HFF-Myc (cell line): ENCODE results near the gene TMEM208.

ENCODE experiments used
- DNase-seq: peaks from one replicate; pipeline ENCODE4 v3.0.0-alpha.2; 2011; ENCODE audit warnings: low read depth; ENCODE audit errors: extremely low read depth
- H3K4me3 ChIP-seq: replicated peaks from 2 replicates; pipeline ENCODE4 v1.5.1; 2011; ENCODE audit warnings: low read depth, mild to moderate bottlenecking, control low read depth, low read length
- CTCF ChIP-seq: IDR thresholded peaks from 2 replicates; pipeline ENCODE4 v1.5.1; 2012; ENCODE audit warnings: mild to moderate bottlenecking, low read depth, low read length, control low read depth; ENCODE audit errors: missing control alignments

The TMEM208 gene

GRCh38 chr16:67191995-67192681, 34.8 kb upstream of the TMEM208 start, which contains the start of gene E2F4:
Gene E2F4, plus strand, starts transcription at chr16:67192155. Its CDS starts 73 bp downstream, at chr16:67192228.
- DNase-seq = no peak
- H3K4me3 ChIP-seq = peak within 1 kb of the TSS; percentile 100
- no peak for TF ChIP-seq CTCF

DNA sequence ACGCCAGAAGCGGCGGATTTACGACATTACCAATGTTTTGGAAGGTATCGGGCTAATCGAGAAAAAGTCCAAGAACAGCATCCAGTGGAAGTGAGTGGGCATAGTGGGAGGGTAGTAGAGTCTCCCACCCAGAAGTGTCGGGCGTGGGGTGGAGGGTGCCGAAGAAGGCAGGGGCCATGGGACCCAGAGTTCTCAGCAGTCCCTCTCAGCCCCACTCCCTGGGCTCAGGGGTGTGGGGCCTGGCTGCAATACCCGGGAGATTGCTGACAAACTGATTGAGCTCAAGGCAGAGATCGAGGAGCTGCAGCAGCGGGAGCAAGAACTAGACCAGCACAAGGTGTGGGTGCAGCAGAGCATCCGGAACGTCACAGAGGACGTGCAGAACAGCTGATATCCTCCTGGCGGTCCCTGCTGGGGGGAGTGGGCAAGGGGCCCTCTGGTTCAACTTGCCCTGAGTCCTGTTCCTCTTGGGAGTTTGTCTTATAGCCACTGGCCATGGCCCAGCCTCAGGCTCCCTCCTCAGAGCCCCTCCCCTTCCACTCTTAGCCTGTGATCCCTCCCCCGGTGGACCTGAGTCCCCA, 34.1 kb upstream of the TMEM208 start:
- no peak for TF ChIP-seq CTCF
- DNase-seq = no peak
- H3K4me3 ChIP-seq = peak overlapping the region; percentile 100

DNA sequence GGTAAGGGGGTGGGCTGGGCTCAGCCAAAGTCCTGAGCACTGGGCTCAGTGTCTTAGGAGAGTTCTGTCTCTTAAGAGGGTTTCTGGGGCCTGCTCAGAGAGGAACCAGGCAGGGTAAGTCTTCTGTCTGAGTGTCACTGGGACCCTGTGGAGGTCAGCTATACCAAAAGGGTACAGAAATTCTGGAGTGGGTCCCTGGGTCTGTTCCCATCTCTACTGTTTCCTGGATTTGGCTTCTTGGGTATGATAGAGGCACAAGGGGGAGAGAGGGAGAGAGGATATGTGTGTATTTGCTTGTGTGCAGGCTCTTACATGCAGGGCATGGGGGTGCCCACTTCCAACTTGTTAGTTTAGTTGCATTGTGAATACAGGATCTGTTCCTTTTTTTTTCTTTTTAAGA, 33.4 kb upstream of the TMEM208 start:
- peak overlapping the region; percentile 100 for H3K4me3 ChIP-seq
- TF ChIP-seq CTCF = no peak
- DNase-seq = no peak

DNA sequence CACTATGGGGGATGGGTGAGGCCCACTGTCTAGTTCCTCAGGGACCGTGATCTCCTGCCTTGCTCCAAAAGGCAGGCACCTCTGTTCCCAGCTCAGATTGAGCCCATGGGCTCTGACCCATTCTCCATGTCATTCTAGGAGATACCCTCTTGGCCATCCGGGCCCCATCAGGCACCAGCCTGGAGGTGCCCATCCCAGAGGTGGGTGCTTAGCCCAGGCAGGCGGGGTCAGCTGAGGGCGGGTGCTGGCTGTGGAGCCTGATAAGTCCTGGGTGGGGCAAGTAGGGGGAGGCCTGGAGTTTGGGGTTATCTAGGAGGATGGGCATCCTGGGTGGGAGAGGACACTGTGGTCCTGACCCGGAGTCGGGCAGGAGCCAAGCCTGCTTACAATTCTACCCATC, 32.7 kb upstream of the TMEM208 start:
- TF ChIP-seq CTCF = no peak
- peak overlapping the region; percentile 100; the same call in 1 of the 2 replicates for H3K4me3 ChIP-seq
- DNase-seq = no peak

DNA sequence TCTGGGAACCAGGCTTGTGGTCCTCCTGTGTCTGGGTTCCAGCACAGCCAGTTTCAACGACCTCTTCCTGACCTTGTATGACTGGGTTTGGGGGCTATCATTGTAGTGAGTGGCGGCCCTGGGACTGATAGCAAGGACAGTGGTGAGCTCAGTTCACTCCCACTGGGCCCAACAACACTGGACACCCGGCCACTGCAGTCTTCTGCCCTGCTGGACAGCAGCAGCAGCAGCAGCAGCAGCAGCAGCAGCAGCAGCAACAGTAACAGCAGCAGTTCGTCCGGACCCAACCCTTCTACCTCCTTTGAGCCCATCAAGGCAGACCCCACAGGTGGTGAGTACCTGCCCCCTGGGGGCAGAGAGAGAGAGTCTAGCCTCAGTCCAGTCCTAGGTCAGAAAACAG, 31.3 kb upstream of the TMEM208 start:
- TF ChIP-seq CTCF = no peak
- no peak overlapping the region for H3K4me3 ChIP-seq
- DNase-seq = no peak

GRCh38 chr16:67196881-67197280, 30.0 kb upstream of the TMEM208 start:
- H3K4me3 ChIP-seq = no peak overlapping the region
- DNase-seq = no peak
- TF ChIP-seq CTCF = no peak
